ENCODE data around the gene PEX14. TPM values are rescaled to one million over a fixed set of nuclear protein-coding genes. Genes with fewer than 3 reads are reported as not detected.

Gene PEX14
- total RNA-seq, 1 donor = 17.3 TPM

DNA sequence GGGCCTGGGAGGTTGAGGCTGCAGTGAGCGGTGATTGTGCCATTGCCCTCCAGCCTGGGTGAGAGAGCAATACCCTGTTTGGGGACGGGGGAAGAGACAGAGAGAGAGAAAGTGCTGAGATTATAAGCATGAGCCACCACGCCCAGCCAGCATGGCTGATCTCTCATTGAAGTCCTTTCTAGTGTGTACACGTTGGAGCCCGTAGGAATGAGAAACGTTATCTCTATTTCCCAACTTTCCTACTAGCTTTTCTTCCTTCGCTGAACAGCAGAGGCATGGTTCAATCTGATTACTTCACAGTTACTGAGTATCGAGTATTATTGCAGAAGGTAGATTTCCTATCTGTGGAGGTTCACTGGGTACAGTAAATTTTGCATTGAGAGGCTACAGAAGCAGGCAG lies 4.5 kb downstream of the PEX14 start:
- TF ChIP-seq, protein P1, sequence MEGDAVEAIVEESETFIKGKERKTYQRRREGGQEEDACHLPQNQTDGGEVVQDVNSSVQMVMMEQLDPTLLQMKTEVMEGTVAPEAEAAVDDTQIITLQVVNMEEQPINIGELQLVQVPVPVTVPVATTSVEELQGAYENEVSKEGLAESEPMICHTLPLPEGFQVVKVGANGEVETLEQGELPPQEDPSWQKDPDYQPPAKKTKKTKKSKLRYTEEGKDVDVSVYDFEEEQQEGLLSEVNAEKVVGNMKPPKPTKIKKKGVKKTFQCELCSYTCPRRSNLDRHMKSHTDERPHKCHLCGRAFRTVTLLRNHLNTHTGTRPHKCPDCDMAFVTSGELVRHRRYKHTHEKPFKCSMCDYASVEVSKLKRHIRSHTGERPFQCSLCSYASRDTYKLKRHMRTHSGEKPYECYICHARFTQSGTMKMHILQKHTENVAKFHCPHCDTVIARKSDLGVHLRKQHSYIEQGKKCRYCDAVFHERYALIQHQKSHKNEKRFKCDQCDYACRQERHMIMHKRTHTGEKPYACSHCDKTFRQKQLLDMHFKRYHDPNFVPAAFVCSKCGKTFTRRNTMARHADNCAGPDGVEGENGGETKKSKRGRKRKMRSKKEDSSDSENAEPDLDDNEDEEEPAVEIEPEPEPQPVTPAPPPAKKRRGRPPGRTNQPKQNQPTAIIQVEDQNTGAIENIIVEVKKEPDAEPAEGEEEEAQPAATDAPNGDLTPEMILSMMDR (IDR thresholded peaks at IDR 0.05; ENCODE audit: insufficient read depth, low read depth, low read length) = no peak
- no peak overlapping the region for H3K4me3 ChIP-seq (ENCODE audit: low read depth, low read length)
- no peak for DNase-seq (ENCODE audit: low read depth)

DNA sequence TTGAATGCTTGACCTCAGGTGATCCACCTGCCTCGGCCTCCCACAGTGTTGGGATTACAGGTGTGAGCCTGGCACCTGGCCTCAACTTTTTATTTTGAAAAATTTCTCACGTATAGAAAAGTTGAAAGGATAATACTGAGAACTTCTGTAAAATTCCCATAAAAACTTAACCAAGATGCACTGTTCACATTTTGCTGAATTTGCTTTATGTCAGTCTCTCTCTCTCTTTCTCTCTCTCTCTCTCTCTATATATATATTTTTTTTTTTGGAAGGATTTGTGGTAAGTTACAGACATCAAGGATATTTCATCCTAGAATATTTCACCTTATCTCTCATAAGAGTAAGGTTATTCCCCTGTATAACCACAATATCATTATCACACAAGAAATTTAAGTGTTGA lies 5.9 kb downstream of the PEX14 start:
- H3K4me3 ChIP-seq (ENCODE audit: low read depth, low read length) = no peak overlapping the region
- TF ChIP-seq, protein P1 (IDR thresholded peaks at IDR 0.05; ENCODE audit: insufficient read depth, low read depth, low read length) = no peak
- DNase-seq (ENCODE audit: low read depth) = no peak

DNA sequence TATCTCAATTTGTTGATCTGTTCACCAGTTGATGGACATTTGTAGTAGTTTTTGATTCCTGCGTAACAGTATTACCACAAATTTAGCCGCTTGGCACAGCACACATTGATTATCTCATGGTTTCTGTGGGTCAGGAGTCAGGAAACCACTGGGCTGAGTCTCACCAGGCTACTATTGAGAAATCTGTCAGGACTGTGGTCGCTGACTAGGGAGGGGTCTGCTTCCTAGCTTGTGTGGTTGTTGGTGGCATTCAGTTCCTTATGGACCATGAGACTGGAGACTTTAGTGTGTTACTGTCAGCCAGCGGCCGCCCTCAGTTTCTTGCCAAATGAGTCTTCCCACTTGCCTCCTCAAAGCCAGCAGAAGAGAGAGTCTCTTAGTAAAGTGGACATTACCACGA lies 9.8 kb downstream of the PEX14 start:
- no peak for DNase-seq (ENCODE audit: low read depth)
- no peak overlapping the region for H3K4me3 ChIP-seq (ENCODE audit: low read depth, low read length)
- TF ChIP-seq, protein P1 (IDR thresholded peaks at IDR 0.05; ENCODE audit: insufficient read depth, low read depth, low read length) = no peak

DNA sequence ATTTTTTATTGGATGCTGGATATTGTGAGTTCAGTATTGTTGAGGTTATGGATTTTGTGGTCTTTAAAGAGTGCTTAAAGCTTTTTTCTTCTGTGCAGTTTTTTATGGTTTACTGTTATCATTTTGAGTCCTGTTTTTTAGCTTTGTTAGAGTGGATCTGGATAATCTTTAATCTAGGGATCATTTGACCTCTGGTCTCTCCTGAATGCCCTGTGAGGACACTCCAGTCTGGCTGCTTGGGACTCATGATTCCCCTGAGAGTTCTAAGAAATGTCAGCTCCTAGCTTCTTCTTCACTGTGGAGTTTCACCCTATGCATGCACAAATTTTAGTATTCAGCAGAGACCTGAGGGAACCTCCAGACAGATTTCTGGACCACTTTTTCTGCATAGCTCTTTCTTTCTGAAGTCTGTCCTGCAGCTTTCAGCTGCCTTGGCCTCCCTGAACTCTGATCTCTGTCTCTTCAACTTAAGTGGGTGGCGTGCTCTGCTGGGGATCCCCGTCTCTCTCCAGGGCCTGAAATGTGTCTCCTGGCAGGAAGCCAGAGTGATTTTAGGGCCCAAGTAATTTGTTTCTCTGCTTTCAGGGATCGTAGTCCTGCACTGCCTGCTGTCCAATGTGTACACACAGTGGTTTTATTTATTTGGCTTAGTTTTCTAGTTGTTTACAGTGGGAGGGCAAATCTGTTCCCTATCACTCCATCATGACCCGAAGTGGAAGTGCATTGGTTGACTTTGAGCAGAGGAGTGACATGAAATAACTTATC lies 14.7 kb downstream of the PEX14 start:
- H3K4me3 ChIP-seq (ENCODE audit: low read depth, low read length) = no peak overlapping the region
- TF ChIP-seq, protein P1 (IDR thresholded peaks at IDR 0.05; ENCODE audit: insufficient read depth, low read depth, low read length) = no peak
- no peak for DNase-seq (ENCODE audit: low read depth)

DNA sequence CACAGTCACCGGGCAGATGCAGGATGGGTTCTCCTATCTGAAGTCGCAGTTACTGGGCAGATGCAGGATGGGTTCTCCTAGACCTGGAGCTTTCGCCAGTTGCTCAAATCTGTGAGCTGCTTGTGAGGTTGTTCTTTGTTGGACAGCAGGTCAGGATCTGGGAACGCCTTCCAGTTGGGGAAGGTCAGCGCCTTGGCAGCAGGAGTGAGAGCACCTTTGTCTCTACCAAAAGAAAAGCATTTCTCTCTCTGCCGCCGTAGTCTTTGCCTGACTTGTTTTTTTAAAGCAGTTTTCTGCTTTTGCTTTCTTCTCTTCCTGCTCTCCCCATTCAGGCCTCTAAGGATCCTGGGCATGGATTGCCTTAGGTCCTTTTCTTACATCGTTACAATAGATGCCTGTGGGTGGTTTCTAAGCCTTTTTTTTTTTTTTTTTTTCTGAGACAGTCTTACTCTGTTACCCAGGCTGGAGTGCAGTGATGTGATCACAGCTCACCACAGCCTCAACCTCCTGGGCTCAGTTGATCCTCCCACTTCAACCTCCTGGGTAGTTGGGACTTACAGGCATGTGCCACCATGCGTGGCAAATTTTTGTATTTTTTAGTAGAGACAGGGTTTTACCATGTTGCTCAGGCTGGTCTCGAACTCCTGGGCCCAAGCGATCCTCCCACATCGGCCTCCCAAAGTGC lies 15.7 kb downstream of the PEX14 start:
- DNase-seq (ENCODE audit: low read depth) = no peak
- no peak overlapping the region for H3K4me3 ChIP-seq (ENCODE audit: low read depth, low read length)

DNA sequence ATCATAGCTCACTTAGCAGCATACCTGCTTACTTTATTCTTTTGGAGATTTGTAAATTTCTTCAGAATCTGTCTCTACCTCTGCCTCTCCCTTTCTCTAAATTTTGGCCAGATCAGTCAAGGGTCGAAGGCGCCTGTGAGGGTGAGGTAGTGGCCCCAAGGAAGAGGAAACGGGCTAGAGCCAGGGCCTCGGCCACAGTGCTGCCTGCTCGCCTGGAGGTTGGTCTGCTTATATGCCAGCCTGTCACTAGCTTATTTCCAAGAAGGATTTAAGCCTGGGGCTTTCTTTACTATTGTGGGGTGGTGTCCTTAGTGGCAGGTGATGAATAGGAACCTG lies 19.6 kb downstream of the PEX14 start:
- TF ChIP-seq, protein P1 (IDR thresholded peaks at IDR 0.05; ENCODE audit: insufficient read depth, low read depth, low read length) = no peak
- DNase-seq (ENCODE audit: low read depth) = no peak
- H3K4me3 ChIP-seq (ENCODE audit: low read depth, low read length) = no peak overlapping the region

More for the DNA sequence above, 15.7 kb downstream of the PEX14 start:
- TF ChIP-seq, protein P1 (IDR thresholded peaks at IDR 0.05; ENCODE audit: insufficient read depth, low read depth, low read length) = no peak

Data from fibroblast of villous mesenchyme (primary cell).